Large intestine (tissue), 3 donors: ENCODE measurements around the gene ZFP36. TPM values are rescaled to one million over a fixed set of nuclear protein-coding genes. Genes with fewer than 3 reads are reported as not detected.

Experiments used
- DNase-seq, 2 donors: peaks; one replicate each; pipeline versions ENCODE4 v3.0.0 to v3.0.0-alpha.2; 2013
- H3K27ac ChIP-seq: one replicate; pipeline ENCODE4 v1.5.1; 2013; ENCODE audit warnings: low read length
- H3K27me3 ChIP-seq: 2 replicates; pipeline ENCODE4 v1.6.1; 2013; ENCODE audit warnings: low read length; ENCODE audit not compliant: control insufficient read depth, insufficient read depth
- H3K36me3 ChIP-seq: 2 replicates; pipeline ENCODE4 v1.6.1; 2013; ENCODE audit warnings: low read length; ENCODE audit not compliant: control insufficient read depth, insufficient read depth
- H3K4me1 ChIP-seq: one replicate; pipeline ENCODE4 v1.6.1; 2013; ENCODE audit warnings: low read length; ENCODE audit not compliant: control insufficient read depth, insufficient read depth
- H3K4me3 ChIP-seq: one replicate; pipeline ENCODE4 v1.5.1; 2013; ENCODE audit warnings: low read length
- H3K9me3 ChIP-seq: one replicate; pipeline ENCODE4 v1.6.1; 2013; ENCODE audit warnings: mild to moderate bottlenecking, low read depth, low read length, moderate library complexity; ENCODE audit not compliant: control insufficient read depth
- WGBS: methylation state at CpG from one replicate; pipeline ENCODE4 v1.1.5; 2013; ENCODE audit warnings: low lambda C conversion rate; ENCODE audit not compliant: insufficient coverage; 5-methylcytosine and 5-hydroxymethylcytosine counted together
- polyA plus RNA-seq: library from polyadenylated mRNA; unstranded; fragments of 120-200 nt; gene quantifications from one replicate; pipeline ENCODE4 v1.2.1, GENCODE V29; 2013

Gene ZFP36
- polyA plus RNA-seq, 1 donor, result 419 TPM

DNA sequence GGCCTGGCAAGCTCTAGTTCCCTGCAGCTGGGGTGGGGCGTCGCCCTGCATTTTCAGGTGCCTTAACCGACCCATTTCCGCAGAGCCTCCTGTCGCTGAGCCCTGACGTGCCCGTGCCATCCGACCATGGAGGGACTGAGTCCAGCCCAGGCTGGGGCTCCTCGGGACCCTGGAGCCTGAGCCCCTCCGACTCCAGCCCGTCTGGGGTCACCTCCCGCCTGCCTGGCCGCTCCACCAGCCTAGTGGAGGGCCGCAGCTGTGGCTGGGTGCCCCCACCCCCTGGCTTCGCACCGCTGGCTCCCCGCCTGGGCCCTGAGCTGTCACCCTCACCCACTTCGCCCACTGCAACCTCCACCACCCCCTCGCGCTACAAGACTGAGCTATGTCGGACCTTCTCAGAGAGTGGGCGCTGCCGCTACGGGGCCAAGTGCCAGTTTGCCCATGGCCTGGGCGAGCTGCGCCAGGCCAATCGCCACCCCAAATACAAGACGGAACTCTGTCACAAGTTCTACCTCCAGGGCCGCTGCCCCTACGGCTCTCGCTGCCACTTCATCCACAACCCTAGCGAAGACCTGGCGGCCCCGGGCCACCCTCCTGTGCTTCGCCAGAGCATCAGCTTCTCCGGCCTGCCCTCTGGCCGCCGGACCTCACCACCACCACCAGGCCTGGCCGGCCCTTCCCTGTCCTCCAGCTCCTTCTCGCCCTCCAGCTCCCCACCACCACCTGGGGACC, 1.2 kb downstream of the ZFP36 start:
- no peaks in the 10 kb centered on the region for H3K9me3 ChIP-seq
- WGBS, result no CpG with 5 or more reads among the region's 40 CpGs
- peak overlapping the region; percentile 78 for H3K4me3 ChIP-seq
- no peaks in the 10 kb centered on the region for H3K27me3 ChIP-seq
- peak overlapping the region; percentile 98 for H3K27ac ChIP-seq
- DNase-seq, result peak; percentile 51 to 63
- H3K36me3 ChIP-seq, result peaks cover 15% of the 10 kb centered on the region
- H3K4me1 ChIP-seq, result peaks cover 41% of the 10 kb centered on the region

DNA sequence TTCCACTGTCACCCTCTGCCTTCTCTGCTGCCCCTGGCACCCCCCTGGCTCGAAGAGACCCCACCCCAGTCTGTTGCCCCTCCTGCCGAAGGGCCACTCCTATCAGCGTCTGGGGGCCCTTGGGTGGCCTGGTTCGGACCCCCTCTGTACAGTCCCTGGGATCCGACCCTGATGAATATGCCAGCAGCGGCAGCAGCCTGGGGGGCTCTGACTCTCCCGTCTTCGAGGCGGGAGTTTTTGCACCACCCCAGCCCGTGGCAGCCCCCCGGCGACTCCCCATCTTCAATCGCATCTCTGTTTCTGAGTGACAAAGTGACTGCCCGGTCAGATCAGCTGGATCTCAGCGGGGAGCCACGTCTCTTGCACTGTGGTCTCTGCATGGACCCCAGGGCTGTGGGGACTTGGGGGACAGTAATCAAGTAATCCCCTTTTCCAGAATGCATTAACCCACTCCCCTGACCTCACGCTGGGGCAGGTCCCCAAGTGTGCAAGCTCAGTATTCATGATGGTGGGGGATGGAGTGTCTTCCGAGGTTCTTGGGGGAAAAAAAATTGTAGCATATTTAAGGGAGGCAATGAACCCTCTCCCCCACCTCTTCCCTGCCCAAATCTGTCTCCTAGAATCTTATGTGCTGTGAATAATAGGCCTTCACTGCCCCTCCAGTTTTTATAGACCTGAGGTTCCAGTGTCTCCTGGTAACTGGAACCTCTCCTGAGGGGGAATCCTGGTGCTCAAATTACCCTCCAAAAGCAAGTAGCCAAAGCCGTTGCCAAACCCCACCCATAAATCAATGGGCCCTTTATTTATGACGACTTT, 2.0 kb downstream of the ZFP36 start:
- Histone ChIP-seq H3K4me3 (peak overlapping the region; percentile 78), H3K27ac (peak overlapping the region; percentile 98), H3K36me3 (peaks cover 15% of the 10 kb centered on the region), H3K9me3 (no peaks in the 10 kb centered on the region), H3K4me1 (peaks cover 33% of the 10 kb centered on the region), H3K27me3 (no peaks in the 10 kb centered on the region)
- WGBS, result no CpG with 5 or more reads among the region's 20 CpGs
- DNase-seq, result peak in 1 of 2 donors; percentile 48

GRCh38 chr19:39409208-39410016, 2.8 kb downstream of the ZFP36 start:
- H3K4me1 ChIP-seq, result peaks cover 31% of the 10 kb centered on the region
- H3K27me3 ChIP-seq, result peaks cover 4% of the 10 kb centered on the region
- WGBS, result 0% methylated on average over 3 of the region's 52 CpGs
- DNase-seq, result peak; percentile 95 to 97
- H3K9me3 ChIP-seq, result no peaks in the 10 kb centered on the region
- peak overlapping the region; percentile 78 for H3K4me3 ChIP-seq
- H3K36me3 ChIP-seq, result peaks cover 15% of the 10 kb centered on the region
- peak overlapping the region; percentile 98 for H3K27ac ChIP-seq

GRCh38 chr19:39410017-39410830, 3.6 kb downstream of the ZFP36 start:
- H3K36me3 ChIP-seq, result peaks cover 15% of the 10 kb centered on the region
- no peaks in the 10 kb centered on the region for H3K9me3 ChIP-seq
- H3K4me1 ChIP-seq, result peaks cover 29% of the 10 kb centered on the region
- H3K4me3 ChIP-seq, result peak overlapping the region; percentile 78
- peaks cover 4% of the 10 kb centered on the region for H3K27me3 ChIP-seq
- H3K27ac ChIP-seq, result peak overlapping the region; percentile 98
- DNase-seq, result peak; percentile 75 to 89
- WGBS, result 0% methylated on average over 12 of the region's 35 CpGs

- 20% methylated on average over 1 of the region's 1 CpG for WGBS
- Histone ChIP-seq H3K27ac (peak overlapping the region; percentile 98), H3K36me3 (peaks cover 16% of the 10 kb centered on the region), H3K4me3 (peak overlapping the region; percentile 78), H3K9me3 (no peaks in the 10 kb centered on the region), H3K4me1 (peaks cover 24% of the 10 kb centered on the region), H3K27me3 (peaks cover 4% of the 10 kb centered on the region)
- no peak for DNase-seq
Observed at GRCh38 chr19:39410831-39411080, 4.1 kb downstream of the ZFP36 start.

DNA sequence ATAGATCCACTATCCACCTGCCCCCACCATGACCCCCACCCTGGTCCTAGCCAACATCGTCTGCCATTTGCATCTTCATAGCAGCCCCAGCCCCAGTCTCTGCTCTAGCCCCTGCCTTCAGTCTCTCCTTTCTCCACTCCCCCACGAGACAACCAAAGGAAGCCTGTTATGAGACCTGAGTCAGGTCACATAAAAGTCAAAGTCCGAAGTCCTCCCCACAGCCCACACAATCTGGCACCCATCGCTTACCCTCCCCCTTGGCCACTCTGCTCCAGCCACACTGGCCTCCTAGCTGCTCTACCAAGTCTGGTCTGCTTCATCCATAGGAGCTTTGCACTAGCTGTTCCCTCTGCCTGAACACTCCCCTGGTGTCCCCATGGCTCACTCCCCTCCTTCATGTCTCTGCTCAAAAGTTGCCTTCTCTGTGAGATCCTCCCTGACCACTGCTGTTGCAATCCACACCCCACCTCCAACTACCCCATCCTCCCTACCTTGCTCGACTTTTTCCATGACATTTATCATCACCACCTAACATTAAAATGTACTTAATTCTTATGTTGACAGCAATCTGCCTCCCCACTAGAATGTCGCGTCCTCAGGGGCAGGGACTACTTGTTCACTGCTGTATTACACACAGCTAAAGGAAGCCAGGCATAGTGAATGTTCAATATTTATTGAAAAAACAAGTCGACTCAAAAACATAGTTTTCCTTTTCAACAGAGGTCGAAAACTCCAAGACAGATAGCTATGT, 4.6 kb downstream of the ZFP36 start:
- Histone ChIP-seq H3K27me3 (peaks cover 4% of the 10 kb centered on the region), H3K9me3 (no peaks in the 10 kb centered on the region), H3K36me3 (peaks cover 20% of the 10 kb centered on the region), H3K4me3 (peak overlapping the region; percentile 78), H3K27ac (peak overlapping the region; percentile 98), H3K4me1 (peaks cover 21% of the 10 kb centered on the region)
- peak; percentile 91 to 95 for DNase-seq
- WGBS, result 4% methylated on average over 3 of the region's 9 CpGs

DNA sequence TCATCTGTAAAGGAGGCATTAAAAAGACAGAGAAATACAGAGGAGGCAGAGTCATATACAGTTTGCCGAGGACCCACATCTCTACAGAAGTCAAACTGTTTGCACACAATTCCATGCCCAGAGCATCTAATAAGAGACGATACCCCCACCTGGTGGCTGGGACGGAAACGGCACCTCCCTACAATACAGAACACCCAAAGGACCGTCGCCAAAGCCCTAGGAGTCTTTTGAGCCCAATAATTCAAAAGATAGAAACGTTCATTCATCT, 5.1 kb downstream of the ZFP36 start:
- Histone ChIP-seq H3K27ac (peak overlapping the region; percentile 98), H3K27me3 (peaks cover 4% of the 10 kb centered on the region), H3K4me3 (peak overlapping the region; percentile 23), H3K4me1 (peaks cover 21% of the 10 kb centered on the region), H3K36me3 (peaks cover 20% of the 10 kb centered on the region), H3K9me3 (no peaks in the 10 kb centered on the region)
- DNase-seq, result peak; percentile 89 to 90
- WGBS, result no CpG with 5 or more reads among the region's 7 CpGs

DNA sequence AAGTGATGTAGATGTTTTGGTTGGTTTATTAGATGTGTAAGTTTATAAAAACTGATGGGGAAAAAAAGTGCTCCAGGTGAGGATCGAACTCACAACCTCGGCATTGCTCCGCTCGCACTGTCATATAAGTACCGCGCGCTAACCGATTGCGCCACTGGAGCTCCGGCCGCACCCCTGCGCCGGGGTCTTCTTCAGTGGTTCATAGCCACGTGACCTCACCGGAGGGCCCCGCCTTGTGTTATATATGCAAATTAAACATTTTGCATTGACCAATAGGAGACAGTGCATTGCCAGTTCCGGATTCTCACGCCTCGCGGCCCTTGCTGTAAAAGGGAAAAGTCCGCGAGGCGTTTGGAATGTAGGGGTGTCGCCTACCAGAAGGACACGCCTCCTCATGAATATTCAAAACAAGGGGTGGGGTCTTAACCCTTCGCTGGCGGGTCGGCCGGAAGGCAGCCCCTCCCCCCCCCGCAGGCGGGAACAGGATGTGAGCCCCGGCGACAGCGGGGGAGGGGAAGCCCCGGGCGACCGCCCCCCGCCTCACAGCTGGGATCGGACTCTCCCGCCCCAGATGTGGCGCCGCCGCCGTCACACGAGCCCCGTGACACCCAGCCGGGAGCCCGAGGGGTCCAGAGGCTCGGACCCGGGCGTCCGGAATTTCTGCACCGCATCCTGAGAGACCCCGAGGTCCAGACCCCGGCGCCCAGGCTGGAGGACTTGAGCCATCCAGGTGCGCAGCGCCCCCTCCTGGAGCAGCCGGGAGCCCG, 5.6 kb downstream of the ZFP36 start, which contains the start of gene PLEKHG2:
PLEKHG2 (plus strand) TSS at position 570 of the 767 bp plus-strand sequence. CDS start 1,418 bp downstream, outside the sequence.
- Histone ChIP-seq H3K36me3 (peaks cover 20% of the 10 kb centered on the region), H3K27me3 (peaks cover 4% of the 10 kb centered on the region), H3K4me1 (peaks cover 21% of the 10 kb centered on the region), H3K4me3 (peak within 1 kb of the TSS; percentile 89), H3K9me3 (no peaks in the 10 kb centered on the region), H3K27ac (peak within 1 kb of the TSS; percentile 98)
- DNase-seq, result peak; percentile 99 to 100
- WGBS, result no CpG with 5 or more reads among the region's 60 CpGs

DNA sequence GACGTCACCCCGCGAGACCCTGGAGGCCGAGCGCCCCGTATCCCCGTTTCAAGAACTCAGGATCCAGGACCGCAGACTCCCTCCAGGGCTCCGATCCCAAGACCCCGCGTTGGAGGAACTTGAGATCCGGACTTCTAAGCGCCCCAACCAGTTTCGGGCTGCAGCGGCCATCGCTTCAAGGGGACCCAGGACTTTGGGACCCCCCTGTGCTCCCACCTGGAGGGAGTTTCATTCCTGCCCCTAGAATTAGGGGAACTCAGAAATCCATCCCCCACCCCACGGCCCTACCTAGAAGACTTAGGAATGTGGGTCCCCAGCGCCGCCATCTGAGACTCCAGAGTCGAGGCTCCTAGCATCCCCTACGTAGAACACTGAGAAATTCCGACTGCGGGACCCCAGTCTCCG, 6.2 kb downstream of the ZFP36 start:
- H3K9me3 ChIP-seq, result no peaks in the 10 kb centered on the region
- H3K27ac ChIP-seq, result peak overlapping the region; percentile 79
- H3K36me3 ChIP-seq, result peaks cover 19% of the 10 kb centered on the region
- H3K4me3 ChIP-seq, result peak overlapping the region; percentile 89
- peaks cover 21% of the 10 kb centered on the region for H3K4me1 ChIP-seq
- H3K27me3 ChIP-seq, result peaks cover 4% of the 10 kb centered on the region
- no CpG with 5 or more reads among the region's 24 CpGs for WGBS
- DNase-seq, result no peak
